ENCODE measurements around the gene B3GALT6.

GRCh38 chr1:1206376-1206965 is 25.6 kb upstream of the B3GALT6 start, which contains the start of gene TNFRSF18:
- TF ChIP-seq ELF4 (IDR thresholded peaks at IDR 0.05): no peak
- TF ChIP-seq FOXM1 (IDR thresholded peaks at IDR 0.05; ENCODE audit: borderline replicate concordance): no peak
- TF ChIP-seq ARNT (IDR thresholded peaks at IDR 0.05): no peak
- no peak for TF ChIP-seq SP1 (IDR thresholded peaks at IDR 0.05)
- no peak for TF ChIP-seq FOXK2 (IDR thresholded peaks at IDR 0.05)
- no peak for TF ChIP-seq FOXA1 (IDR thresholded peaks at IDR 0.05)
- no peak for TF ChIP-seq HDGF (IDR thresholded peaks at IDR 0.05; ENCODE audit: borderline replicate concordance)

Measured in HEK293T (cell line).